ENCODE measurements around the gene PALM.

The PALM gene

GRCh38 chr19:746956-747355 lies 38.2 kb downstream of the PALM start:
- peaks cover 5% of the 10 kb centered on the region for H3K9me3 ChIP-seq (ENCODE audit: severe bottlenecking)
- ATAC-seq (ENCODE audit: low read depth) = no peak
- H3K4me1 ChIP-seq (ENCODE audit: insufficient read depth, poor library complexity, severe bottlenecking) = peaks cover 3% of the 10 kb centered on the region
- H3K27ac ChIP-seq (ENCODE audit: poor library complexity, severe bottlenecking) = no peak overlapping the region
- no peak for TF ChIP-seq CTCF (IDR thresholded peaks at IDR 0.05; ENCODE audit: poor library complexity, severe bottlenecking)
- DNase-seq (ENCODE audit: low spot score) = no peak
- no peaks in the 10 kb centered on the region for H3K27me3 ChIP-seq (ENCODE audit: insufficient read depth, poor library complexity, severe bottlenecking)
- H3K36me3 ChIP-seq (ENCODE audit: low read depth) = no peaks in the 10 kb centered on the region
- no peak overlapping the region for H3K4me3 ChIP-seq (ENCODE audit: severe bottlenecking)

- no peak for ATAC-seq (ENCODE audit: low read depth)
- Histone ChIP-seq H3K4me1 (ENCODE audit: insufficient read depth, poor library complexity, severe bottlenecking) (peaks cover 5% of the 10 kb centered on the region), H3K9me3 (ENCODE audit: severe bottlenecking) (peaks cover 5% of the 10 kb centered on the region), H3K27me3 (ENCODE audit: insufficient read depth, poor library complexity, severe bottlenecking) (no peaks in the 10 kb centered on the region), H3K36me3 (ENCODE audit: low read depth) (no peaks in the 10 kb centered on the region), H3K4me3 (ENCODE audit: severe bottlenecking) (no peak overlapping the region), H3K27ac (ENCODE audit: poor library complexity, severe bottlenecking) (no peak overlapping the region)
- no peak for DNase-seq (ENCODE audit: low spot score)
- no peak for TF ChIP-seq CTCF (IDR thresholded peaks at IDR 0.05; ENCODE audit: poor library complexity, severe bottlenecking)
Observed at GRCh38 chr19:747432-748273, 38.9 kb downstream of the PALM start.

GRCh38 chr19:748274-748598 lies 39.5 kb downstream of the PALM start:
- DNase-seq (ENCODE audit: low spot score) (no peak), ATAC-seq (ENCODE audit: low read depth) (no peak)
- no peaks in the 10 kb centered on the region for H3K27me3 ChIP-seq (ENCODE audit: insufficient read depth, poor library complexity, severe bottlenecking)
- H3K9me3 ChIP-seq (ENCODE audit: severe bottlenecking) = peaks cover 5% of the 10 kb centered on the region
- no peak for TF ChIP-seq CTCF (IDR thresholded peaks at IDR 0.05; ENCODE audit: poor library complexity, severe bottlenecking)
- no peaks in the 10 kb centered on the region for H3K36me3 ChIP-seq (ENCODE audit: low read depth)
- peaks cover 5% of the 10 kb centered on the region for H3K4me1 ChIP-seq (ENCODE audit: insufficient read depth, poor library complexity, severe bottlenecking)
- no peak overlapping the region for H3K4me3 ChIP-seq (ENCODE audit: severe bottlenecking)
- no peak overlapping the region for H3K27ac ChIP-seq (ENCODE audit: poor library complexity, severe bottlenecking)

- Histone ChIP-seq H3K9me3 (ENCODE audit: severe bottlenecking) (peaks cover 5% of the 10 kb centered on the region), H3K4me3 (ENCODE audit: severe bottlenecking) (no peak overlapping the region), H3K27me3 (ENCODE audit: insufficient read depth, poor library complexity, severe bottlenecking) (no peaks in the 10 kb centered on the region), H3K36me3 (ENCODE audit: low read depth) (peaks cover 10% of the 10 kb centered on the region), H3K4me1 (ENCODE audit: insufficient read depth, poor library complexity, severe bottlenecking) (peaks cover 10% of the 10 kb centered on the region), H3K27ac (ENCODE audit: poor library complexity, severe bottlenecking) (peak overlapping the region; percentile 99)
- no peak for TF ChIP-seq CTCF (IDR thresholded peaks at IDR 0.05; ENCODE audit: poor library complexity, severe bottlenecking)
- DNase-seq (ENCODE audit: low spot score) = no peak
- no peak for ATAC-seq (ENCODE audit: low read depth)
Observed at GRCh38 chr19:749811-750210, 41.1 kb downstream of the PALM start.
